Gastrocnemius medialis (tissue), 4 donors: Measurements from ENCODE around the gene SCARF2. TPM values are rescaled to one million over a fixed set of nuclear protein-coding genes. Genes with fewer than 3 reads are reported as not detected.

Experiments
- ATAC-seq, 2 donors: fragments of 150-250 bp; one replicate each; pipeline ENCODE4 v1.9.1; 2016
- DNase-seq, 2 donors: peaks; one replicate each; pipeline ENCODE4 v3.0.0-alpha.2; 2019
- H3K27ac ChIP-seq, 4 donors: fragments of 200-600 bp; sonication (generic); 1 replicate in 1 of 4; 2 replicates in 3 of 4; pipeline ENCODE4 v1.5.1; 2016 to 2018; ENCODE audit warnings: mild to moderate bottlenecking in 2 of 4, moderate library complexity in 1 of 4
- H3K27me3 ChIP-seq, 3 donors: fragments of 200-600 bp; sonication (generic) in 2 of 3; 1 replicate in 1 of 3; 2 replicates in 2 of 3; pipeline versions ENCODE4 v1.5.1 to v1.6.0; 2016 to 2019; ENCODE audit warnings: mild to moderate bottlenecking in 1 of 3, moderate library complexity in 1 of 3
- H3K36me3 ChIP-seq, 2 donors: fragments of 200-600 bp; sonication (generic) in 1 of 2; one replicate each; pipeline ENCODE4 v1.5.1; 2017 to 2018
- H3K4me1 ChIP-seq, 2 donors: fragments of 200-600 bp; sonication (generic) in 1 of 2; one replicate each; pipeline ENCODE4 v1.5.1; 2016 to 2017; ENCODE audit warnings: mild to moderate bottlenecking in 2 of 2
- H3K4me3 ChIP-seq, 4 donors: fragments of 200-600 bp; sonication (generic) in 3 of 4; 1 replicate in 1 of 4; 2 replicates in 3 of 4; pipeline ENCODE4 v1.5.1; 2016 to 2019; ENCODE audit warnings: mild to moderate bottlenecking in 2 of 4
- H3K9me3 ChIP-seq, 3 donors: fragments of 200-600 bp; sonication (generic) in 2 of 3; 1 replicate in 1 of 3; 2 replicates in 2 of 3; pipeline ENCODE4 v1.5.1; 2016 to 2019
- CTCF ChIP-seq, 5 experiments: fragments of 450-650 bp in 3 of 5; fragments of 200-600 bp in 2 of 5; sonication (generic) in 2 of 5; IDR thresholded peaks in 4 of 5; conservative IDR thresholded peaks in 1 of 5; 1 replicate in 4 of 5; 2 replicates in 1 of 5; pipeline ENCODE4 v1.5.1; 2016 to 2019; ENCODE audit warnings: antibody characterized with exemption in 5 of 5, mild to moderate bottlenecking in 3 of 5, moderate library complexity in 3 of 5
- POLR2A ChIP-seq, 2 donors: fragments of 450-650 bp; IDR thresholded peaks; one replicate each; pipeline ENCODE4 v1.6.1; 2017; ENCODE audit warnings: antibody characterized with exemption in 2 of 2, mild to moderate bottlenecking in 2 of 2, moderate library complexity in 2 of 2
- in situ Hi-C, 4 donors: fragments of 200-750 bp; cut with MboI; loops; one replicate each; pipeline versions ENCODE4 v1.15.0 to v1.8.0; 2017; ENCODE audit warnings: low sequenced_read_pairs in 4 of 4
- intact Hi-C: fragments of 100-400 bp; cut with DNase I; formaldehyde crosslinking; loops from one replicate; pipeline ENCODE4 v1.15.1; 2023; ENCODE audit warnings: low total_unique reads
- total RNA-seq, 4 donors: library from RNA; depleted of rRNA; stranded (reverse); fragments of >200 nt; gene quantifications; one replicate each; pipeline versions ENCODE4 v1.1.0 to v1.2.3, GENCODE V29; 2016

Gene SCARF2
- total RNA-seq, 4 donors from 2014 or later = 1.8 to 4.0 (median 2.3) TPM

DNA sequence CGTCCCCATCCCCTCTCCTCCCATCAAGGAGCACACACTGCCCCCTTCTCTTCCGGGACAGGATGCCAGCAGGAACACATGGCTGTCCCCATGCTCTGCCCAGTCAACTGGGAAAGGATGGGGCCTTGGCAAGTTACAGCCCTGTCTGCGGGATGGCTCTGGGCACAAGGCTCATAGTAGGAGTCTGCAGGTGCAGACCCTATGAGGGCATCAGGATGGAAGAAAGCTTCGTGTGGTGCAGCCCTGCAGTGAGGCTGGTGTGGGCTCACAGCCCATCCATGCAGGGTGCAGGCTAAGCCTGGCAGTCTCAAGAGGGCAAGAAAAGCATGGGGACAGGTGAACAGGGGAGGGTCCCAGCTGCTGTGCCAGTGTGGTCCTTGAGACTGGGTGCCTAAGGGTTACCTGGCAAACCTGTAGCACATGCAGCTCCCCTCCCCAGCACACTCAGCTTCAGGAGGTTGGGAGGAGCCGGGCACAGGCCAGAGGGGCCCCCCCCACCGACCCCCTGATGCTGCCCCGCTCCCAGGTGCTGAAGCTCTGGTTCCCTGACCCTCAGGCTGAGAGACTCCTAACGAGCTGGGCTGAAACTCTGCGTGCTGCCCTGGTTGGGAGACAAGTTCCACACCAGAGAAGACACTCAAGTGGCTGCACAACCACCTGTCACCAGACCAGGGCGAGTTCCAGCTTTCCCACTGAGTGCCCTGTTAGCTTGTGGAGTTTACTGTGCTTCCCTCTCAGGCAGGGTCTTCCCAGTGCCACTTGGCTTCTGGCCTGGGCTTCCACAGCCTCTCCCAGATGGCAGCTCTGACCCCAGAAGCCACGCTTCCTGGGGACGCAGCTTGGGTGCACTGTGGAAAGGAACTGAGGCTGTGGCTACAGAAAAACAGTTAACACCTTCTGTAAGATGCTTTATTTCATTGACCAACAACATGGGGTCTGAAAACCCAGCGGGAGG, 3.3 kb upstream of the SCARF2 start:
- Histone ChIP-seq H3K9me3 (no peaks in the 10 kb centered on the region), H3K4me3 (no peak overlapping the region), H3K4me1 (peaks cover 0 to 13% of the 10 kb centered on the region in 2 donors), H3K27ac (no peak overlapping the region), H3K27me3 (peaks cover 14 to 24% (median 18%) of the 10 kb centered on the region in 3 donors), H3K36me3 (peaks cover 0 to 20% of the 10 kb centered on the region in 2 donors)
- no peak for DNase-seq
- no peak for TF ChIP-seq POLR2A (IDR thresholded peaks at IDR 0.05)
- TF ChIP-seq CTCF (IDR thresholded peaks at IDR 0.05 in 4 of 5, conservative IDR thresholded peaks at IDR 0.05 in 1 of 5) = no peak
- intact Hi-C loops (no loop called here), in situ Hi-C loops (loop anchor here in 1 of 4 donors (25.0 kb wide), 1 partner anchor 246 kb away; no protein-coding TSS in a partner anchor)
- ATAC-seq = no peak

DNA sequence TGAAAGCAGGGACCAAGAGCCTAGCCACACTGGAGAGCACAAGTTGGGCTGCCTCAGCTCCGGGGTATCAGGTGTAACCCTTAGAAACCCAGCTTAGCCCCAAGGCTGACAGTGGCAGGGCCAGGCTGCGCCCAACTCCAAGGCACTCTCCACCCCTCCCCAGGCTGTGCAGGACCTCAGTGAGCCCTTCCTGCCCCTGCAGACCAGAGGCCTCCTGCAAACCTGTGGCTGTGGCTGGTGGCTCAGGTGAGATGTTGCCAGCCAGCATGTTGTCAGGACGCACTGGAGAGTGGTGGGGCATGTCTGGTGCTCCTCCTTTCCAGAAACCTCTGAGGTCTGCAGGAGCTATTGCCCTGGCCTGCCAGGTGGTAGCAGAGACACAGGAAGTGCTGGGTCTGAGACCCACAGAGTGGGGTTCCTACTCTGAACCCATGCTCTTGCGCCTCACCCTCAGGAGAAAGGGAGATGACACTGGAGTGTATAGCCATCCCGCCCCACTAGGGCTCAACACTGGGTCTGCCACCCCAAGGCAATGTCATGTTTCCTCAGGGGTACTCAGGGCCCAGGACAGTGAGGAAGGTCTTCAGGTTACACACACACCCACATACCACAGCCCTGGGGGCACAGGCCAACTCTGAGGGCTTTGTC, 2.4 kb upstream of the SCARF2 start:
- no peak for ATAC-seq
- Histone ChIP-seq H3K27me3 (peaks cover 20 to 33% (median 24%) of the 10 kb centered on the region in 3 donors), H3K36me3 (peaks cover 0 to 20% of the 10 kb centered on the region in 2 donors), H3K4me3 (no peak overlapping the region), H3K4me1 (peaks cover 0 to 14% of the 10 kb centered on the region in 2 donors), H3K27ac (no peak overlapping the region), H3K9me3 (no peaks in the 10 kb centered on the region)
- intact Hi-C loops = no loop called here
- no peak for DNase-seq
- TF ChIP-seq CTCF (IDR thresholded peaks at IDR 0.05 in 4 of 5, conservative IDR thresholded peaks at IDR 0.05 in 1 of 5) (no peak), POLR2A (IDR thresholded peaks at IDR 0.05) (no peak)
- in situ Hi-C loops = loop anchor here in 1 of 4 donors (25.0 kb wide), 1 partner anchor 247 kb away; no protein-coding TSS in a partner anchor

DNA sequence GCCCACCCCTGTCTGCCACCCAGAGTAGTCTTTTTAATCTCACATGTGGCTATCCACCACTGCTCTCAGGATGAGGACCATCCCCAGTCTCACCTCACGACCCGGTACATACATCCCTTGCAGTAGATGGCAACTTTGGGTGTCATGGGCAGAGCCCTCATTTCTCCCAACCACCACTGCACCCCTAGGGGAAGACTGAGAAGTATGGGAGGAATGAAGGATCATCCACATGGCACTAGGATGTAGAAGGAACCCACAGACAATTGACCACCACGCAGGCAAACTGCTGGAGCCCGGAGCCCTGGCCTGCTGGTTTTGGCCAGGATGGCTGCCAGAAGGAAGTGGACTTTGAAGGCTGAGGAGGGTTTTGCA, 1.9 kb upstream of the SCARF2 start:
- no peak for ATAC-seq
- intact Hi-C loops = no loop called here
- peaks cover 0 to 18% of the 10 kb centered on the region in 2 donors for H3K36me3 ChIP-seq
- no peaks in the 10 kb centered on the region for H3K9me3 ChIP-seq
- peaks cover 0 to 14% of the 10 kb centered on the region in 2 donors for H3K4me1 ChIP-seq
- no peak for TF ChIP-seq POLR2A (IDR thresholded peaks at IDR 0.05)
- TF ChIP-seq CTCF (IDR thresholded peaks at IDR 0.05 in 4 of 5, conservative IDR thresholded peaks at IDR 0.05 in 1 of 5) = no peak
- DNase-seq = no peak
- H3K27ac ChIP-seq = no peak overlapping the region
- H3K4me3 ChIP-seq = no peak overlapping the region
- H3K27me3 ChIP-seq = peaks cover 20 to 34% (median 24%) of the 10 kb centered on the region in 3 donors
- in situ Hi-C loops = loop anchor here in 1 of 4 donors (25.0 kb wide), 1 partner anchor 248 kb away; no protein-coding TSS in a partner anchor

DNA sequence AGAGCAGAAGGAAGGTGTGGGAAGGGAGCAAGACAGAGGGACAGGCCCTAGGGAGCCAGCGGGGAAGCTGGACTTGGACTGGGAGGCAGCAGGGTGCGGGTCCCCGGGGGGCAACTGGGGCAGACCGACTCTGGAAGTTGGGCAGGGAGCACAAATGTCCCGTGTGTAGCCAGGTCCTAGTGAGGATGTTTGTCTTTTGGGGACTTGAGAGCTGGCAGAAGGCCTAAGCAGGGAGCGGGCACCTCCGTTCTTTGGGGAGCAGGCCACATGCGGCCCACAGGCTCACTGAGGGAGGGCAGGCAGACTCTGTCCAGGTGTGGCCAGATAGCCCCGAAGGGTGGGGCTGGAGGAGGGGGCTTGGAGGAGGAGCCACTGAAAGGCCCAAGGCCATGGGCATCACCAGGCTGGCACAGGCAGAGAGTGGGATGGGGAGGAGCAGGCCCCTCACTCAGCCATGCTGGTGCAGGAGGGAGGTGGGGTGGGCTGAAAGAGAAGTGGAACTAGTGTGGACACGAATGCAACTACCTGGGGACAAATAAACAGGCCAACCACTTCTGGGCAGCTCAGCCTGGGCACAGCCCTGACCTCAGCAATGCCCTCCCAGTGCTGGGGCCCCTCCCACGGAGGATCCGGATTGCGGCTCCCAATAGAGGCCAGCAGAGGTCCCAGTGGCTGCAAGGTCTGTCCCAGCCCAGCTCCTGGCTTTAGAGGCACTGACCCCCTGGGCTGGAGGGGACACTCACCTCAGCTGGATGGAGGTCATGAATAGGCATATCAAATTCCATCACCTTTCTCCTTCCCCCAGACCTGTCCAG, 1.3 kb upstream of the SCARF2 start:
- intact Hi-C loops = no loop called here
- Histone ChIP-seq H3K36me3 (peaks cover 0 to 13% of the 10 kb centered on the region in 2 donors), H3K9me3 (no peaks in the 10 kb centered on the region), H3K4me3 (peak overlapping the region in 2 of 4 donors; percentile 59 to 62), H3K27me3 (peaks cover 20 to 34% (median 24%) of the 10 kb centered on the region in 3 donors), H3K27ac (peak overlapping the region; percentile 66 to 78 (median 72)), H3K4me1 (peaks cover 0 to 14% of the 10 kb centered on the region in 2 donors)
- TF ChIP-seq CTCF (IDR thresholded peaks at IDR 0.05 in 4 of 5, conservative IDR thresholded peaks at IDR 0.05 in 1 of 5) (no peak), POLR2A (IDR thresholded peaks at IDR 0.05) (no peak)
- in situ Hi-C loops = loop anchor here in 1 of 4 donors (25.0 kb wide), 1 partner anchor 248 kb away; no protein-coding TSS in a partner anchor
- ATAC-seq (no peak), DNase-seq (no peak)
